Mucosa of descending colon (tissue), 3 donors: ENCODE measurements around the gene SBDS. TPM values are rescaled to one million over a fixed set of nuclear protein-coding genes. Genes with fewer than 3 reads are reported as not detected.
"Not testable (repeated sequence)": the region's sequence is repeated elsewhere in the genome, so short reads cannot be mapped to it uniquely, and the experiment has no call there.

ENCODE experiments used
- ATAC-seq: fragments of 200-7000 bp; cut with Tn5 transposase; one replicate; pipeline ENCODE4 v1.9.1; 2020; ENCODE audit warnings: mild to moderate bottlenecking, moderate library complexity
- DNase-seq, 3 donors: peaks; one replicate each; pipeline ENCODE4 v3.0.0-alpha.2; 2020
- H3K36me3 ChIP-seq: fragments of 200-600 bp; one replicate; pipeline ENCODE4 v1.8.0; 2021; ENCODE audit warnings: low read depth, mild to moderate bottlenecking
- H3K4me1 ChIP-seq: fragments of 200-600 bp; one replicate; pipeline ENCODE4 v1.8.0; 2021; ENCODE audit warnings: low read depth, mild to moderate bottlenecking
- H3K4me3 ChIP-seq: fragments of 200-600 bp; one replicate; pipeline ENCODE4 v1.8.0; 2021; ENCODE audit warnings: mild to moderate bottlenecking
- H3K9me3 ChIP-seq: fragments of 200-600 bp; one replicate; pipeline ENCODE4 v1.8.0; 2021; ENCODE audit warnings: mild to moderate bottlenecking
- intact Hi-C, 2 donors: fragments of 100-400 bp; cut with DNase I in 1 of 2; cut with micrococcal nuclease in 1 of 2; formaldehyde crosslinking; loops; one replicate each; pipeline versions ENCODE4 v1.11.0 to v1.11.1; 2022; cut with DNase I, micrococcal nuclease
- total RNA-seq, 3 donors: library from RNA; stranded (reverse); fragmentation: NEBNext Ultra II Directional in 2 of 3; extraction: Animal tissue kit (Norgen Biotek cat#: 25700) in 2 of 3; gene quantifications; one replicate each; pipeline versions ENCODE4 v1.2.1 to v1.2.4, GENCODE V29; 2021 to 2023
- TF ChIP-seq, protein P1 (sequence below): fragments of 200-600 bp; IDR thresholded peaks from one replicate; pipeline ENCODE4 v1.8.0; 2022; ENCODE audit warnings: antibody characterized with exemption, mild to moderate bottlenecking
- donor health status: DM: no; HTN: no; CAD: no; lungs with moderate emphysema.
- donor health status: DM: no; HTN: no; CAD: no.
- donor health status: DM: no; HTN: yes; CAD: no.

SBDS gene
- total RNA-seq, 3 donors from 2014 or later = 129 to 153 (median 134) TPM

DNA sequence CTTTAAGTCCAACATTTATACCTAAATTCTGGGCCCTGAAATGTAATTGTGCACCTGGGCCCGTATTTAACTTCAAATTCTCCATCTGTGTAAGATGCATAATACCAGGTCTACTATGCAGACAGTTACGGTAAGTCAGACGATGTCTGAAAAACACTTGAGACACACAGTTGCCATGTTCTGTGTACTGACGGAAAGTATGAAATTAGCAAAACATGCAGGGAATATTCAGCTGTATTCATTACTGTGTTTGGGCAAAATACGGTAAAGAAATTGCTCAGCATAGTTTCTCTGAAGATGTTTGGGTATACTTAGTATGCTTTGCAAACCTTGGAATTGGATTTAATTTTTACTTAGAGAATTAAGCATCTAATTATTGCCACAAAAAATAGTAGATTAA lies 17.1 kb downstream of the SBDS start:
- intact Hi-C loops, H3K36me3 ChIP-seq, H3K4me1 ChIP-seq, ATAC-seq, H3K4me3 ChIP-seq, DNase-seq: not testable (repeated sequence)
- peaks cover 12% of the 10 kb centered on the region for H3K9me3 ChIP-seq

DNA sequence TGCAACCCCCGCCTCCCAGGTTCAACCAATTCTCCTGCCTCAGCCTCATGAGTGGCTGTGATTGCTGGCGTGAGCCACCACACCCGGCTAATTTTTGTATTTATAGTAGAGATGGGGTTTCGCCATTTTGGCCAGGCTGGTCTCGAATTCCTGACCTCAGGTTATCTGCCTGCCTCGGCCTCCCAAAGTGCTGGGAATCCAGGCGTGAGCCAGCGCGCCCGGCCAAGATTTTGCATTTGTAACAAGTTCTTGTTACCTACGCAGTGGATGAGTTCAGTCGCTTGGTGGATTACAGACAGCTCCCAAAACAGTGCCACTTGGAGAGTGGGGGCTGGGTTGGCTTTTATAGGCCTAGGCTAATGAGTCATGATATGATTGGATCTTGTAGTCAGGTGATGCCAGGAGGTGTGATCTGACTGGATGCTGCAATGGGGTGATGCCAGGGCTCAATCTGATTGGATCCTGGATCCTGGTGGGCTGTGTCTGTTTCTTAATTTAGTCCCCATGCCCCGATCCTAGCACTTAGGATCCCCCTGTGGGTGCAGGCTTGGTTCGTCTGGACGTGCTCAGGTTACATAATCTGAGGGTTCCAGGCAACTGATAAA lies 20.3 kb downstream of the SBDS start:
- Histone ChIP-seq H3K9me3 (peaks cover 4% of the 10 kb centered on the region), H3K4me3 (no peak overlapping the region), H3K36me3 (no peaks in the 10 kb centered on the region), H3K4me1 (peaks cover 6% of the 10 kb centered on the region)
- intact Hi-C loops = no loop called here
- no peak for ATAC-seq
- TF ChIP-seq, protein P1, sequence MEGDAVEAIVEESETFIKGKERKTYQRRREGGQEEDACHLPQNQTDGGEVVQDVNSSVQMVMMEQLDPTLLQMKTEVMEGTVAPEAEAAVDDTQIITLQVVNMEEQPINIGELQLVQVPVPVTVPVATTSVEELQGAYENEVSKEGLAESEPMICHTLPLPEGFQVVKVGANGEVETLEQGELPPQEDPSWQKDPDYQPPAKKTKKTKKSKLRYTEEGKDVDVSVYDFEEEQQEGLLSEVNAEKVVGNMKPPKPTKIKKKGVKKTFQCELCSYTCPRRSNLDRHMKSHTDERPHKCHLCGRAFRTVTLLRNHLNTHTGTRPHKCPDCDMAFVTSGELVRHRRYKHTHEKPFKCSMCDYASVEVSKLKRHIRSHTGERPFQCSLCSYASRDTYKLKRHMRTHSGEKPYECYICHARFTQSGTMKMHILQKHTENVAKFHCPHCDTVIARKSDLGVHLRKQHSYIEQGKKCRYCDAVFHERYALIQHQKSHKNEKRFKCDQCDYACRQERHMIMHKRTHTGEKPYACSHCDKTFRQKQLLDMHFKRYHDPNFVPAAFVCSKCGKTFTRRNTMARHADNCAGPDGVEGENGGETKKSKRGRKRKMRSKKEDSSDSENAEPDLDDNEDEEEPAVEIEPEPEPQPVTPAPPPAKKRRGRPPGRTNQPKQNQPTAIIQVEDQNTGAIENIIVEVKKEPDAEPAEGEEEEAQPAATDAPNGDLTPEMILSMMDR = no peak
- no peak for DNase-seq

DNA sequence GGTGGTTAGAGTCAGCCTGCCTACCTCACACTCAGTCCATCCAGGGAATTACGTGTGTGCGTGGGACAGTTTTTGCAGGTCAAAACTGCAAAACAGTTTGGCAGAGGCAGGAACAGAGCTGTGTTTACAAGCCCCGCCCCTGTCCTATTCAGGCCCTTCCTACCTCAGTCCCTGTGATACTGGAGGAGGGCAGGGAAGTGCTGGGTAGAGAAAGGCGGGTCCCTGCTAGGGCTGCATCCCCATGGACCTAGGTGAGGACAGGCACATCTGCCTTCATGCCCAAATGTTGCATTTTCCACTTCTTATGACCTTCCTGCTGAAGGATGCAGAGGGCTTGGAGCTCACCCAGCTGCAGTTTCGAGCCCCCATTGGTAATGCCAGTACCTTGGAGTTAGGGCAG lies 25.1 kb downstream of the SBDS start:
- Histone ChIP-seq H3K9me3 (no peaks in the 10 kb centered on the region), H3K4me1 (peaks cover 6% of the 10 kb centered on the region), H3K4me3 (no peak overlapping the region), H3K36me3 (no peaks in the 10 kb centered on the region)
- intact Hi-C loops = no loop called here
- DNase-seq = peak in 1 of 3 donors; percentile 32
- peak; percentile 67 for ATAC-seq
- TF ChIP-seq, protein P1 = no peak

DNA sequence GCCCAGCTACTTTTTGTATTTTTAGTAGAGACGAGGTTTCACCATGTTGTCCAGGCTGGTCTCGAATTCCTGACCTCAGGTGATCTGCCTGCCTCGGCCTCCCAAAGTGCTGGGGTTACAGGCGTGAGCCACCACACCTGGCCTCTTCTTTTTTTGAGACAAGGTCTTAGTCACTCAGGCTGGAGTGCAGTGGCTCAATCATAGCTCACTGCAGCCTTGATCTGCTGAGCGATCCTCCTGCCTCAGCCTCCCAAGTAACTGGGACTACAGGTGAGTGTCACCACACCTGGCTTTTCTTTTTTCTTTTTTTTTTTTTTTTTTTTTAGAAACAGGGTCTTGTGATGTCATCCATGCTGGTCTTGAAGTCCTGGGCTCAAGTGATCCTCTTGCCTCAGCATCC lies 26.4 kb downstream of the SBDS start:
- ATAC-seq = not testable (repeated sequence)

DNA sequence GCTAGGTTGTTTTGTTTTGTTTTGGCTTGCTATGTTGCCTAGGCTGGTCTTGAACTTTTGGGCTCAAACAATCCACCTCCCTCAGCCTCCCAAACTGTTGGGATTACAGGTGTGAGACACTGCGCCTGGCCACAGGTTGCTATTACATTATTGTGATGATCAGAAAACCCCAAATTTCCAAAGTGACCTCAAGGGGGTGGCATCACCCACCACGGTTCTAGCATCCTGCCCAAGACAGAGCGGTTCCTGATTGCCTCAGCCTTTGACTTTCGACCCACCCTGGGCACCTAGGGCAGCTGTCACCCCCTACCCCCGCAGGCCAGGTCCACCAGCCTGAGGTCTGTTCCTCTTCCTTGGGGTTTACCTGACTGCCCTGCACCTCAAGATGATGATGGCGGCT lies 28.4 kb downstream of the SBDS start:
- Histone ChIP-seq H3K9me3 (no peaks in the 10 kb centered on the region), H3K4me1 (no peaks in the 10 kb centered on the region), H3K4me3 (no peak overlapping the region), H3K36me3 (no peaks in the 10 kb centered on the region)
- intact Hi-C loops = no loop called here
- DNase-seq (no peak), ATAC-seq (no peak)
- TF ChIP-seq, protein P1 = no peak

More for the DNA sequence above, 26.4 kb downstream of the SBDS start:
- intact Hi-C loops, H3K36me3 ChIP-seq, H3K4me3 ChIP-seq, DNase-seq, H3K4me1 ChIP-seq, H3K9me3 ChIP-seq: not testable (repeated sequence)

DNA sequence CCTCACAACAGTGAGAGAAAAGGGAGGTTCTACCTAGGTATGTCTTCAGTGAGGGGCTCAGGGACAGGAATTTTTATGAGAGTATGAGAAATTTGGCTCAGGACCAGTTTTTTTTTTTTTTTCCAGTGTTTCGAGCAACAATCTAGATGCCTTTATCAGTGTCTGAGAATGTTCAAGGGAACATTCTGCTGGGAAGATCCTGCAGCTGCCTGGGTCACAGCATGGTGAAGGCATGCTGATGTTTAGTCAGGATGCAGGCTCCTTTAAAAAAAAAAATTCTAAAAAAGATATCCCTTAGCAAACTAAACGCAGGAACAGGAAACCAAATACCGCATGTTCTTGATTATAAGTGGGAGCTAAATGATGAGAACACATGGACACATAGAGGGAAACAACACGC lies 31.0 kb downstream of the SBDS start:
- TF ChIP-seq, protein P1 = no peak
- H3K4me1 ChIP-seq = no peaks in the 10 kb centered on the region
- ATAC-seq = no peak
- H3K36me3 ChIP-seq = no peaks in the 10 kb centered on the region
- intact Hi-C loops = no loop called here
- DNase-seq = no peak
- H3K9me3 ChIP-seq = no peaks in the 10 kb centered on the region
- no peak overlapping the region for H3K4me3 ChIP-seq

DNA sequence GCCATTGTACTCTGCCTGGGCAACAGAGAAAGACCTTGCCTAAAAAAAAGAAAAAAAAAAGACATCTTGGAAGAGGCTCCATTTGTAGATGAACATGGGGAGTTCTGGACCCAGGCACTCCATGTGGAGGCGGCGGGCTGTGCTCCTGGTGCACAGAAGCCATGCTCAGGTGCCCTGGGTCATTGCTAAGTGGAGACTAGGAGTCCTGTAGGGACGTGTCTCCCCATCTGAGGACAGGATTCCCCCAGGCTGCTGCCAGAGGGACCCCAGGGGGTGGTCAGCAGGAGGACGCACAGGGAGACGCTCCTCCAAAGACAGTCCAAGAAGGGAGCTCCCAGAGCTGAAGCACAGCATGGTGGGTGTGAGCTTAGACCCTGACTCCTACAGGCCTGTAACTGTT lies 34.3 kb downstream of the SBDS start:
- H3K36me3 ChIP-seq = no peaks in the 10 kb centered on the region
- TF ChIP-seq, protein P1 = no peak

More for the DNA sequence above, 34.3 kb downstream of the SBDS start:
- DNase-seq = no peak
- no peaks in the 10 kb centered on the region for H3K9me3 ChIP-seq
- intact Hi-C loops = no loop called here
- H3K4me1 ChIP-seq = no peaks in the 10 kb centered on the region
- no peak overlapping the region for H3K4me3 ChIP-seq
- no peak for ATAC-seq
